ENCODE measurements around the gene GPRIN3. TPM values are rescaled to one million over a fixed set of nuclear protein-coding genes. Genes with fewer than 3 reads are reported as not detected.

The GPRIN3 gene
- total RNA-seq, 1 donor from 2014 or later: 0.84 TPM

DNA sequence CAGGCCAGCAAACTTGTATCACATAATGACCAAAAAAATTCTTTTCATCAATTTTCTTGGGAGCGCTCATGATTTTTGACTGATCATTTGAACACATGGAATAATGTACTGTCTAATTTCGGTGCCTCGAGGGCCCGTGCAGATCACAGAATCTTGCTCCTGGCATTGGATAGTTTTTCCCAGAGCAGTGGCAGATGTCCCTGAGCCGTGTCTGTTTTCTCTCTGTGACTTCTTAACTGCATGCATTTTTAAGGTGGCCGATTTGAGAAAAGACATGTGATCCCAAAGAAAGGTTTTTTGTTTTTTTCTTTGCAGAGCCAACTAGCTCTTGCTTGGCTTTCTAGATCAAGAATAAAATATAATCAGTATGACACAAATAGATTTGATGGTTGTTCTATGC, 19.7 kb downstream of the GPRIN3 start:
- no peak overlapping the region for H3K4me3 ChIP-seq (ENCODE audit: low read depth, low read length)
- TF ChIP-seq, protein P1, sequence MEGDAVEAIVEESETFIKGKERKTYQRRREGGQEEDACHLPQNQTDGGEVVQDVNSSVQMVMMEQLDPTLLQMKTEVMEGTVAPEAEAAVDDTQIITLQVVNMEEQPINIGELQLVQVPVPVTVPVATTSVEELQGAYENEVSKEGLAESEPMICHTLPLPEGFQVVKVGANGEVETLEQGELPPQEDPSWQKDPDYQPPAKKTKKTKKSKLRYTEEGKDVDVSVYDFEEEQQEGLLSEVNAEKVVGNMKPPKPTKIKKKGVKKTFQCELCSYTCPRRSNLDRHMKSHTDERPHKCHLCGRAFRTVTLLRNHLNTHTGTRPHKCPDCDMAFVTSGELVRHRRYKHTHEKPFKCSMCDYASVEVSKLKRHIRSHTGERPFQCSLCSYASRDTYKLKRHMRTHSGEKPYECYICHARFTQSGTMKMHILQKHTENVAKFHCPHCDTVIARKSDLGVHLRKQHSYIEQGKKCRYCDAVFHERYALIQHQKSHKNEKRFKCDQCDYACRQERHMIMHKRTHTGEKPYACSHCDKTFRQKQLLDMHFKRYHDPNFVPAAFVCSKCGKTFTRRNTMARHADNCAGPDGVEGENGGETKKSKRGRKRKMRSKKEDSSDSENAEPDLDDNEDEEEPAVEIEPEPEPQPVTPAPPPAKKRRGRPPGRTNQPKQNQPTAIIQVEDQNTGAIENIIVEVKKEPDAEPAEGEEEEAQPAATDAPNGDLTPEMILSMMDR (IDR thresholded peaks at IDR 0.05; ENCODE audit: insufficient read depth, low read length, poor library complexity, severe bottlenecking): no peak
- no peak for DNase-seq (ENCODE audit: low read depth)
- H3K36me3 ChIP-seq (ENCODE audit: control insufficient read depth, insufficient read depth, low read length): no peaks in the 10 kb centered on the region
- no peaks in the 10 kb centered on the region for H3K27me3 ChIP-seq (ENCODE audit: control insufficient read depth, insufficient read depth, low read length)

- Histone ChIP-seq H3K36me3 (ENCODE audit: control insufficient read depth, insufficient read depth, low read length) (no peaks in the 10 kb centered on the region), H3K27me3 (ENCODE audit: control insufficient read depth, insufficient read depth, low read length) (no peaks in the 10 kb centered on the region), H3K4me3 (ENCODE audit: low read depth, low read length) (no peak overlapping the region)
- TF ChIP-seq, protein P1 (IDR thresholded peaks at IDR 0.05; ENCODE audit: insufficient read depth, low read length, poor library complexity, severe bottlenecking): no peak
- no peak for DNase-seq (ENCODE audit: low read depth)
Observed at GRCh38 chr4:89285745-89286144, 21.9 kb downstream of the GPRIN3 start.

- H3K27me3 ChIP-seq (ENCODE audit: control insufficient read depth, insufficient read depth, low read length): no peaks in the 10 kb centered on the region
- DNase-seq (ENCODE audit: low read depth): no peak
Observed at GRCh38 chr4:89284828-89285227, 22.8 kb downstream of the GPRIN3 start.

DNA sequence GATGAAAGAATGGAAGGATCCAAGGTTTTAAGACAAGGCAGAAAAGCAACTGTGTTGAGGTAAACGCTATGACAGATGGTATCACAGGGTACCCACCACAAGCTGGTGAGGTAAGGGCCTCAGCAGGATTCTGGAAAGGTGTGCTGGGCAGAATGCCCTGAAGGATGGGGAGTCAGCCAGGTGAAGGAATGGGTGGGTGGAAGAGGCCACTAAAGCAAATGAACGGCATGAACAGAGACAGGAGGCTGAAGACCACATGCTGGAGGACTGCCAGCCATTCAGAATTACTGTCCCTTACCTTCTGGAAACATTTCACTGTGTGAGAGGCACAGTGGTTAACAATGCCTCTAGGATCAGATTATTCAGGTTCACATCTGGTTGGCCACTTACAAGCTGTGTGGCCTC, 23.6 kb downstream of the GPRIN3 start:
- Histone ChIP-seq H3K27me3 (ENCODE audit: control insufficient read depth, insufficient read depth, low read length) (no peaks in the 10 kb centered on the region), H3K4me3 (ENCODE audit: low read depth, low read length) (no peak overlapping the region), H3K36me3 (ENCODE audit: control insufficient read depth, insufficient read depth, low read length) (no peaks in the 10 kb centered on the region)
- no peak for DNase-seq (ENCODE audit: low read depth)
- TF ChIP-seq, protein P1 (IDR thresholded peaks at IDR 0.05; ENCODE audit: insufficient read depth, low read length, poor library complexity, severe bottlenecking): no peak

More at GRCh38 chr4:89284828-89285227, 22.8 kb downstream of the GPRIN3 start:
- Histone ChIP-seq H3K4me3 (ENCODE audit: low read depth, low read length) (no peak overlapping the region), H3K36me3 (ENCODE audit: control insufficient read depth, insufficient read depth, low read length) (no peaks in the 10 kb centered on the region)
- TF ChIP-seq, protein P1 (IDR thresholded peaks at IDR 0.05; ENCODE audit: insufficient read depth, low read length, poor library complexity, severe bottlenecking): no peak

DNA sequence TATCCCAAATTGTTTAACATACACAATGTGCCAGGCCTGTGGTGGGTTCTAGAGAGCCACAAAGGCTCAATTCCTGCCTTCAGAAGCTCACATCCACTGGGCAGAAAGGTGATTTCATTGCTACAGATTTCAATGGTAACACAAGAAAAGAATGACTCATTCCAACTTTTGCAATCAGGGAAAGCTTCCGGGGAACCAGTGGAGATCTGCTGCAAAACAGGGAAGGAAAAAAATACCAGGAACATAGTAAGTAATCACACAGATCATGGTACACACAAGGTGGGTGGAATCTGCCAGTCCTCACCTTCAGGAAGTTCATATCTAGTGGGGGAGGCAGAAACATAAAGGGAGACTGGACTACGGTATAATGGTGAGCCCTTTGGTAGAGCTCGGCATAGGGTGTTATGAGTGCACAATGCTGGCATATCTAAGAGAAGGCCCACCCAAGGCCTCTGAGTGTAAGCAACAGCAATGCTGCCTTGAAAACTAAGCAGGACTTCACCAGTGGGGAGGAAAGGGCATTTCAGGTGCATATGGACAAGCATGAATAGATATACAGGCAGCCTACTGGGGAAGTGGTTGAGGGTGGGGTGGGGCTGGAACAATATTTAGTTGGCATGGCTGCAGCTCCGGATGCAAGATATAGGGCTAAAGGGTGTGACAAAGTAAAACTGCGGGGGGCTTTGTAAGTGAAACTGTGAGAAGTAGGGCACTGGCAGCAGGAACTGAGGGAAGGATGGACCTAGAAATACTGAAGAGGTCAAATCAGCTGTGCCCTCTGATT, 24.2 kb downstream of the GPRIN3 start:
- no peaks in the 10 kb centered on the region for H3K27me3 ChIP-seq (ENCODE audit: control insufficient read depth, insufficient read depth, low read length)
- DNase-seq (ENCODE audit: low read depth): no peak
- TF ChIP-seq, protein P1 (IDR thresholded peaks at IDR 0.05; ENCODE audit: insufficient read depth, low read length, poor library complexity, severe bottlenecking): no peak
- no peak overlapping the region for H3K4me3 ChIP-seq (ENCODE audit: low read depth, low read length)
- H3K36me3 ChIP-seq (ENCODE audit: control insufficient read depth, insufficient read depth, low read length): no peaks in the 10 kb centered on the region

DNA sequence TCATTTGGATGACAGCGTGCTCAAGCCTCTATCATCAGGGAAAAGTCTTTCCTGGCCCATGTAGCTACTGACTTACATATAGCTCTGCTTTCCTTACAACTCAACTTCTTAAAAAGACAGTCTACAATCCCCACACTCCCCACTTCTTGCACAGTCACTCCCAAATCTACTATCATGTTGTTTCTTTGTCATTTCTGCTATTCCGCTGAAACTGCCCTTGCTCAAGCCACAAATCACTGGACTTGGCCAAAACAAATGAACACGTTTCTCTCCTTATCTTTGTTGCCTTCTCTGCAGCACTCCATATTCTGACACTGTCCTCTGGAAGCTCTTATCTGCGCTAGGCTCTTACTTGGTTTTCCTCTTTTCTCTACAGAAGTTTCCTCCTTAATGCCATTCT, 28.2 kb downstream of the GPRIN3 start:
- no peaks in the 10 kb centered on the region for H3K27me3 ChIP-seq (ENCODE audit: control insufficient read depth, insufficient read depth, low read length)
- DNase-seq (ENCODE audit: low read depth): no peak
- TF ChIP-seq, protein P1 (IDR thresholded peaks at IDR 0.05; ENCODE audit: insufficient read depth, low read length, poor library complexity, severe bottlenecking): no peak
- H3K36me3 ChIP-seq (ENCODE audit: control insufficient read depth, insufficient read depth, low read length): no peaks in the 10 kb centered on the region
- no peak overlapping the region for H3K4me3 ChIP-seq (ENCODE audit: low read depth, low read length)

All from kidney epithelial cell (primary cell).